ENCODE data around the gene HMOX2. TPM values are rescaled to one million over a fixed set of nuclear protein-coding genes. Genes with fewer than 3 reads are reported as not detected.

The HMOX2 gene
- total and polyA plus RNA-seq, 2 of the 13 experiments (the other 11 are each of a cell fraction or from before 2014, with no cell fraction given), result 60.3 to 70.4 TPM

- TF ChIP-seq KDM5A (IDR thresholded peaks at IDR 0.05; ENCODE audit: borderline replicate concordance, low read length), result peak; percentile 57; the same call in 1 of the 2 replicates
- TF ChIP-seq ZNF317 (CRISPR knock-in tag; IDR thresholded peaks at IDR 0.05), result peak; percentile 96
- TF ChIP-seq KLF13 (CRISPR knock-in tag; IDR thresholded peaks at IDR 0.05), result peak; percentile 98
- peak; percentile 98 for TF ChIP-seq MEF2D (CRISPR knock-in tag; IDR thresholded peaks at IDR 0.05)
- peak; percentile 98 for TF ChIP-seq ATF2 (CRISPR knock-in tag; IDR thresholded peaks at IDR 0.05)
- TF ChIP-seq FOXP4 (CRISPR knock-in tag; IDR thresholded peaks at IDR 0.05), result peak; percentile 83
- TF ChIP-seq ELF3 (CRISPR knock-in tag; IDR thresholded peaks at IDR 0.05), result peak; percentile 95
- no peak; the same call in 1 of the 2 replicates for TF ChIP-seq ZNF572 (CRISPR knock-in tag; IDR thresholded peaks at IDR 0.05)
- peak; percentile 100 for TF ChIP-seq NR0B2 (CRISPR knock-in tag; IDR thresholded peaks at IDR 0.05)
- TF ChIP-seq GTF2F1 (IDR thresholded peaks at IDR 0.05; ENCODE audit: low read length), result peak; percentile 37; the same call in 1 of the 2 replicates
- TF ChIP-seq ZNF558 (CRISPR knock-in tag; IDR thresholded peaks at IDR 0.05; ENCODE audit: borderline replicate concordance), result peak; percentile 100; the same call in 1 of the 2 replicates
- TF ChIP-seq FOXM1 (CRISPR knock-in tag; IDR thresholded peaks at IDR 0.05), result peak; percentile 58; the same call in 1 of the 2 replicates
- TF ChIP-seq ZNF292 (CRISPR knock-in tag; IDR thresholded peaks at IDR 0.05; ENCODE audit: borderline replicate concordance, low read depth), result peak; percentile 62; the same call in 1 of the 2 replicates
- peak; percentile 65; the same call in 1 of the 2 replicates for TF ChIP-seq FOXJ3 (CRISPR knock-in tag; IDR thresholded peaks at IDR 0.05; ENCODE audit: borderline replicate concordance)
- TF ChIP-seq CEBPZ (IDR thresholded peaks at IDR 0.05; ENCODE audit: low read length), result no peak
- TF ChIP-seq MTERF4 (CRISPR knock-in tag; IDR thresholded peaks at IDR 0.05), result peak; percentile 99
- peak; percentile 88 for TF ChIP-seq TBL1XR1 (IDR thresholded peaks at IDR 0.05; ENCODE audit: borderline replicate concordance, low read length, partially characterized antibody)
- peak; percentile 98; the same call in 1 of the 2 replicates for TF ChIP-seq ZNF138 (CRISPR knock-in tag; IDR thresholded peaks at IDR 0.05; ENCODE audit: low read depth)
- TF ChIP-seq RNF2 (conservative IDR thresholded peaks at IDR 0.05; ENCODE audit: low read depth), result peak; percentile 100
- peak; percentile 100 for TF ChIP-seq ZNF772 (CRISPR knock-in tag; IDR thresholded peaks at IDR 0.05)
- peak; percentile 89 for TF ChIP-seq KDM4B (CRISPR knock-in tag; IDR thresholded peaks at IDR 0.05)
These were observed 62.4 kb downstream of the HMOX2 start, which contains the start of gene CDIP1 (continued) for GRCh38 chr16:4538350-4539235.
